Mammary epithelial cell (primary cell): Measurements from ENCODE around the gene SLC44A2.

Source experiments
- CTCF ChIP-seq, 2 donors: IDR thresholded peaks in 1 of 2; conservative IDR thresholded peaks in 1 of 2; 2 replicates each; pipeline ENCODE4 v1.5.1; 2011 to 2012; ENCODE audit warnings: inconsistent platforms in 2 of 2, low read length in 2 of 2, mild to moderate bottlenecking in 2 of 2, control low read depth in 1 of 2, low read depth in 1 of 2; ENCODE audit not compliant: insufficient read depth in 1 of 2; ENCODE audit errors: extremely low read depth in 1 of 2
- EZH2 ChIP-seq: IDR thresholded peaks from 2 replicates; pipeline ENCODE4 v1.6.1; 2012; ENCODE audit warnings: low read length, inconsistent platforms, borderline replicate concordance

DNA sequence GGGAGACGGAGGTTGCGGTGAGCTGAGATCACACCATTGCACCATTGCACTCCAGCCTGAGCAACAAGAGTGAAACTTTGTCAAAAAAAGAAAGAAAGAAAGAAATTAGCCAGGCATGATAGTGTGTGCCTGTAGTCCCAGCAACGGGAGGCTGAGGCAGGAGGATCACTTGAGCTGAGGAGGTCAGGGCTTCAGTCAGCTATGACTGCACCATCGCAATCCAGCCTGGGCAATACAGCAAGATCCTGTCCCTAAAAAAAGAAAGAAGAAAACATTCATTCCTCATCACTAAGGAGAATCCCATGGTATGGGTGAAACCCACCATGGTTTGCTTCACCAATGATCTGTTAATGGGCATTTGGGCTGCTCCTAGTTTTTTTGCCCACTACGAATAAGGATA, 25.2 kb upstream of the SLC44A2 start:
- TF ChIP-seq CTCF (conservative IDR thresholded peaks at IDR 0.05 in 1 of 2, IDR thresholded peaks at IDR 0.05 in 1 of 2; ENCODE audit: extremely low read depth in 1 of 2, insufficient read depth in 1 of 2, low read depth in 1 of 2, low read length in 2 of 2) (no peak), EZH2 (no peak)
